Activated CD4-positive, CD25-positive, alpha-beta regulatory T cell treated with anti-CD3 and anti-CD28 coated beads, Interleukin-2, amount 50 U/mL, for 72 hours (primary cell): ENCODE results near the gene ANKRD65.
"Not testable (repeated sequence)": the region's sequence is repeated elsewhere in the genome, so short reads cannot be mapped to it uniquely, and the experiment has no call there.

Experiments used
- DNase-seq: peaks from one replicate; pipeline ENCODE4 v3.0.0; 2021

The ANKRD65 gene

DNA sequence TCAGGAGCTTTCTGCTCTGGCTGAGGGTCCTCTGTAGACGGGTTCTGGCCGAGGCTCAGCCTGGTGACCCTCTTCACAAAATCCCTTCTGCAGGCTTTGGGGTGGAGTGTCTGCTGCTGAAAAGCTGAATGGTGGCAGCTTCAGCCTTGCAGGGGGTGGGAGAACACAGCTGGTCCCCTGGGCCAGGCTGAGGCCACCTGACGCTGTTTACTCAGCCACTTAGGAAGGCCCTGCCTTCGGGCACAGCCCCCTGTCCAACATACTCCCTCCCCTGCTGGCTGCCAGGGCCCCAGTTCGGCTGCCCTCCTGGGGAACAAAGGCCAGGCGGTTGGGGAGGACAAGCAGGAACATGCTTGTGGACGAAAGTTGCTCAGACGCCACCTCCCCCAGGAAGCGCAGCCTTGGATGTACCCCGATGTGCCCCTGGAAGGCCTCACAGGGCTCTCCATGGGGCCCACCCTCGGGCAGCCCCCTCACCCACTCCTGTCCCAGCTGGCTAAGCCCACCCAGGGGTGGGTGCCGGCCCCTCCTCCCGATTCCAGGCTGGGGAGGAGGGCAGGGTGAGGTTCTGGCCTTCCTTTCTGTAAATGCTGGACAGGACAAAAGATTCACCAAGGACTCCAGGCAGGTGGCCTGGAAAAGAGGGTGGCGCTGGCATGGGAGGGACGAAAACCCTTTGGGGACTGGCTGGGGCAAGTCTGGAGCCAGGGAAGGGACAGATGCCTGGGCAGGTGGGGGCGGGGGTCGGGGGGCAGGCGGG lies at the start of gene ANKRD65:
ANKRD65 (minus strand) TSS at position 130 of the 760 bp plus-strand sequence. CDS start 271 bp downstream, outside the sequence.
- DNase-seq, result no peak

DNA sequence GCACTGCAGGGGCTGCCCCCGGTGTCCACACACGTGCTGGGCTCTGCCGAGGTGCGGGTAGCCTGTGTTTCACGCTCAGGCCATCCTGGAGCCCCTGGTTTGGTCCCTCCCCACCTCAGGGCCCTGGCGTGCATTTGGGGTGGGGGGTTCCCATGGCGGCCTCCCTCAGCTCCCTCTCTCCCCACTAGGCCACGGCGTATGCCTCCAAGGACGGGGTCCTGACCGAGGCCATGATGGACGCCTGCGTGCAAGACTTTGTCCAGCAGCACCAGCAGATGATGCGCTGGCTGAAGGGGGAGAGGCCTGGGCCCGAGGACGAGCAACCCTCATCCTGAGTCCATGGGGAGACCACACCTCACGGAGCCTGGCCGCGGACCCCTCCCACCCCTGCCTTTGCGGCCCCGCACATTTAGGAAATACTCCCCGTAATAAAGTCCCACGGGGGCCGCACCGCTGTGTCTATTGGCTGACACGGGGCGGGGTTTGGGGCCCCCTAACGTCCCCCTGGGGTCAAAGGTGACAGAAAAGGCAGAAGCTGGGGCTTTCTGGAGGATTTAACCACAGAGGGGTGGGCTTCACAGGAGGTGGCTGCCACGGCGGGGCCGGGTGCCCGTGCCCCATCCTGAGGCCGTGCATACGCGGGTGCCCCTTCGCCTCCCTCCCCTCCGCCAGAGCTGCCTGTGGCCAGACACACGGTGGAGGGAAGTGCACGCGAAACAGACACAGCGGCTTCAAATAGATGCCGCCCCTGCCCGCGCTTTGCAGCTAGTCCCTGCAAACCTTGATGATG lies 47.3 kb upstream of the ANKRD65 start:
- not testable (repeated sequence) for DNase-seq

DNA sequence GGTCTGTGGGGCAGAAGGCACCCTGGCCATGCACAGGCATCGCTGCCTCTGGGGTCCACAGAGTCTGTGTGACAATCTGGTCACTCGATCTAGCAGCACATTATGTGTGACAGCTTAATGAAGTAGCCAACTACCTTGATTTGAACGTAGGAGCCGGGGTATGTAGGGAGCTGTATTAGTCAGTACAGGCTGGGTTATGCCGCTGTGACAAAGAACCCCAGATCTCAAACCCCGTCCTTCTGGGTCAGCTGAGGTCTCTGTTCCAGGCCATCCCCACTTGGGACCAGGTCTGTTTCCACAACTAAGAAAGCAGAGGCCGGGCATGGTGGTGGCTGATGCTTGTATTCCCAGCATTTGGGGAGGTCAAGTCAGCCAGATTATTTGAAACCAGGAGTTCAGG lies 42.2 kb upstream of the ANKRD65 start:
- DNase-seq, result no peak

DNA sequence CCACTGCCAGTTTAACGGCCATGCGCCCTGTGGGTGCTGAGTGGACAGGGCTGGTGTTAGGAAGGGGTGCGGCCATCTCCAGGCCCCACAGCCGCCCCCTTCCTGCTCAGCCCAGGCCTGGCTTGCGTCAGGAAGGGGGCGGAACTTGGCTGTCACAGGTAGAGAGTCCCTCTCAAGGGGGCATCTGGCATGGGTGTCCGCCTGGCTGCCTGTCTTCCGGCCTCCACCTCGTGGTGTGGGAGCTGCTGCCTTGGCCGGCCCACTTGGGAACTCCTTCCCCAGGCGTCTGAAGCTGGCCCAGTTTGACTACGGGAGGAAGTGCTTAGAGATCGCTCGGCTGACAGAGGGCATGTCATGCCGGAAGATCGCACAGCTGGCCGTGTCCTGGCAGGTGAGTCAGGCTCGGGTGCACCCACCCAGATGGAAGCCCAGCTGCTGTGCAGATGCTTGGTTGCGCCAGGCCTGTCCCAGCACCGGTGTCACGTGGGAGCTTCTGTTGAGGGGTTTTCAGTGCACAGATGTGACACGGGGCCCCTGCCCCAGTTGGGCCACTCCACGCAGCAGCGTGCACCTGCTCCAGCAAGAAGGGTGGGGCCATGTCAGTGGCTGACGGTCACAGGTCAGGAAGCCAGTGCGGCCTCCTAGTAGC lies 41.4 kb upstream of the ANKRD65 start:
- no peak for DNase-seq

DNA sequence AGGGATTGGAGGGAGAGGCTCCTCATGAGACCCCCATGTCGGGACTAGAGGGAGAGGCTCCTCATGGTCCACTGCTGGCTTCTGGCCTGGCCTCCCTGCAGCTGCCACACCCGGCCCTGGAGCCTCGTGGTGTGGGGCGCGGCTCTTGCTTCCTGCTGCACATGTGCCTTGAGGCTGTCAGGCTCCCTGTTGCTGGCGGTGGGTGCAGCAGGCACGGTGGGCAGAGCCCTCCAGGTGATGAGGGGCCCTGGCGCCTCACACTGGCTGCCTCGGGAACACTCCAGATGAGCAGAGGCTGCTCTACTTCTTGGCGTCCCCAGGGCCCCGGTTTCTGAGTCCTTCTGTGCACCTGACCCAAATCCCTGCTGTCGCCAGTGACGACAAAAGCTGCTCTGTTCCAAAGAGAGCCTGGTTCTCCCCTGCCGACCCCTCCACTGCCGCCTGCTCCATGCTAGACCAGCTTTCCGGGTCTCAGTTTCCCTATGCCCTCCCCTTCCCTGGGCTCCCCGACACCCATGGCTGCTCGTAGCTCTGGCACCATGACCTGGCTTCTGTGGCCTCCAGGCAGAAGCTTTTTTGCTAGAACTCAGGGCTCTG lies 40.7 kb upstream of the ANKRD65 start:
- DNase-seq, result no peak

DNA sequence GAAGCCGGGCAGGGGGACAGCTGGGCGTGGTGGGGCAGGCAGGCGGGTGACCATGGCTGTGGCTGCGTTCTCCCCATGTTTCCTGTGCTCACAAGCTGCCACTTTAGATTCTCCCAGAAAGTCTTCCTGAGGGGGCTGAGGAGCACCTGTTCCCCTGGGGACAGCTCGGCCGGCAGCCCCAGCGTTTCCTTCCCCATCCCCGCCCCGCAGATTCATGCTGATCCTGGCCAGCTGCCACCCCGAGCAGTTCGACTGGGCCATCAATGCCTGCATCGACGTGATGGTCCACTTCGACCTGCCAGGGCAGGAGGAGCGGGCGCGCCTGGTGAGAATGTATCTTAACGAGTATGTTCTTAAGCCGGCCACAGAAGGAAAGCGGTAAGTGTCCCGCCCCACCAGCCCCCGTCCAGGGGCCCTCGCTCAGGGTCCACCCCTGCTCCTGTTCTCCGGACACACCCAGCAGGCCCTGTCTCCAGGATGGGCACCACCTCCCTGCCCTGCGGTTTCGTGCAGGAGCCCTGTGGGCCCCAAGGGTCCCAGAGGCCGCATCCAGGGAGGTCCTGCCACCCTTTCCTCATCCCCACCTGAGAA lies 39.6 kb upstream of the ANKRD65 start:
- DNase-seq, result no peak

DNA sequence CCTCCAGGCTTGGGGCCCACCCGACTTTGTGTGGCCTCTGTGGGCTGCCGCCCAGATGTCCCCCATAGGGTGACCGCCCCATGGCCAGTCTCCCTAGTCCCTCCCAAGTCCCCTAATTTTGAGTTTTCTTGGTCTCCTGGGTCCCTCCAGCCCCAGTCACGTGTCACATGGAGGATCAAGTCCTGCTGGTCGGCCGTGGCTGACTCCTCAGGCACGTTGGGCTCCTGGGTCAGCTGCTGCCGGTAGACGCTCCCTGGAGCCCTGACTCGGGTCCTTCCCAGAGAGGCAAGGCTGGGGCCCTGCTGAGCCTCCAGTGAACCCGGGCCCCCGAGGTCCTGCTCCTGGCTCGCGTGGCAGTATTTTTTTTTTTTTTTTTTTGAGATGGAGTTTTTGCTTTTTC lies 38.6 kb upstream of the ANKRD65 start:
- not testable (repeated sequence) for DNase-seq

DNA sequence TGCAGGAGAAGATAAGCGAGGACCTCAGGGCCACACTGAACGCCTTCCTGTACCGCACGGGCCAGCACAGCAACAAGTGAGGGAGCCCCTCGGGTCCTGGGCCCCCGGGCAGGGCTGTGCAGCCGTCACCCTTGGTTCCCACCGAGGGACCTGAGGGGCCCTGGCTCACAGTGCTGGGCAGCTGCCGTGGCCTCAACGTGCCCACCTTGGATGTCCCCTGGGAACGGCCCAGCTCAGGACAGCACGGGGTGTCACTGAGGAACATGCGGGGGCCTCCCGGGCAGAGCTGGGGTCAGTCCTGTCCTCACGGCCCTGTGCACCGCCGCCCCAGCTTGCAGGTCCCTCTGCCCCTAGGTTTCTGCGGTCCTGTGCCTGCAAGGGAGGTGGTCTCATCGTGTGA lies 38.1 kb upstream of the ANKRD65 start:
- not testable (repeated sequence) for DNase-seq

DNA sequence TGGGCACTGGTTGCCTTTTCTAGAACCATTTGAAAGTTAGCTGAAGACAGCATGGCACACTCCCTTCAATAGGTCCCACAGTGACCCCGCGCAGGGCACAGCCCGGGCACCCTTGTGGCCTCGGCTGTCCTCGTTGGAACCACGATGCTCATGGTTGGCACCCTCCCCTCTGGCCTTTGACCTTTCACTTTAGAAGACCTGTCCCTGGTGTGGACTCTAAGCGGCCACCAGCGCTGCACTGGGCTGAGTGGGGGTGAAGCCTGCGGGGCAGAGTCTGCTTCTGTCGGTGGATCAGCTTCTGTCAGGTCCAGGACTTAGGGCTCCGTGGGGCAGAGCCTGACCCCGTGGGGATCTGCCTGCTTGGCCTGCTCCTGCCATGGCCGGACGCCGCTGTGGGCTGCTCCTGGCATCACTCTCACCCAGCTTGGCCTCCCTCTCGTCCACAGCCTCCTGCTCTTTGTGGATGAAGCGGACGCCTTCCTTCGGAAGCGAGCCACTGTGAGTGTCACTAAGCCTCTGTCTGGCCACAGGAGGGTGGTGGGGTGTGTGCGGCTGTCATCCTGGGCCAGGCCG lies 35.7 kb upstream of the ANKRD65 start:
- DNase-seq, result not testable (repeated sequence)

DNA sequence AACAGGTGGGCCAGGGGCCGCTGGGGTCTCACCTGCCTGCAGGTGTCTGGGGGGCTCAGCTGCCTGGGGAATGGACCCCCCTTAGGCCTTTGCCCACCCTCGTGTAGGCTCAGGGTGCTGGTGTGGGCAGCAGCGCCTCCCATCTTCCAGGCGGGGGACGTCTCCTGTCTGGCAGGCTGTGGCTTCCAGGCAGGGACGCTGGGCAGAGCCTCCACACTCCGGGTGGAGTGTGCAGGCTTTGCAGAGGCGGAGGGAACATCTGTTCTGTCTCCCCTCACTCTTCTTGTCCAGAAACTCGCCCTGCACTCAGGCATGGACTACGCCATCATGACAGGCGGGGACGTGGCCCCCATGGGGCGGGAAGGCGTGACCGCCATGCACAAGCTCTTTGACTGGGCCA lies 34.9 kb upstream of the ANKRD65 start:
- DNase-seq, result not testable (repeated sequence)

DNA sequence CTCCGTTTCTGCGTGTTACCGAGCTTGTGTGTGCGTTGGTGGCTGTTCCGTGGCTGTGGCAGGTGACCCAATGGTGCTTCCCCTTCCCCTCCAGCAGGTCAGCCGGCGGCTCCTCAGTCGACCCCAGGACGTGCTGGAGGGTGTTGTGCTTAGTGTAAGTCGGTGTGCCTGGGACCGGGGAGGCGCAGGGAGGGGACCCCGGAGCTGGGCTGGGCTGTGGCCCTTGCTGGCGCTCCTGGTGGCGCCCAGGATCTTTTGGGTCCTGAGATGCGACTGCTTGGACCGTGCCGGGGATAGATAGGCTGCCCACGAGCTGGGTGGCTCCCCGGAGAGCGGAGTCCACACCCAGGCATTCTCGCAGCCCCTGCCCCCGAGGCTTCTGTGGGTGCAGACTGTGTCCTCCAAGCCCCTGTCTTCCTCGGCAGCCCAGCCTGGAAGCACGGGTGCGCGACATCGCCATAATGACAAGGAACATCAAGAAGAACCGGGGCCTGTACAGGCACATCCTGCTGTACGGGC lies 34.3 kb upstream of the ANKRD65 start:
- no peak for DNase-seq

DNA sequence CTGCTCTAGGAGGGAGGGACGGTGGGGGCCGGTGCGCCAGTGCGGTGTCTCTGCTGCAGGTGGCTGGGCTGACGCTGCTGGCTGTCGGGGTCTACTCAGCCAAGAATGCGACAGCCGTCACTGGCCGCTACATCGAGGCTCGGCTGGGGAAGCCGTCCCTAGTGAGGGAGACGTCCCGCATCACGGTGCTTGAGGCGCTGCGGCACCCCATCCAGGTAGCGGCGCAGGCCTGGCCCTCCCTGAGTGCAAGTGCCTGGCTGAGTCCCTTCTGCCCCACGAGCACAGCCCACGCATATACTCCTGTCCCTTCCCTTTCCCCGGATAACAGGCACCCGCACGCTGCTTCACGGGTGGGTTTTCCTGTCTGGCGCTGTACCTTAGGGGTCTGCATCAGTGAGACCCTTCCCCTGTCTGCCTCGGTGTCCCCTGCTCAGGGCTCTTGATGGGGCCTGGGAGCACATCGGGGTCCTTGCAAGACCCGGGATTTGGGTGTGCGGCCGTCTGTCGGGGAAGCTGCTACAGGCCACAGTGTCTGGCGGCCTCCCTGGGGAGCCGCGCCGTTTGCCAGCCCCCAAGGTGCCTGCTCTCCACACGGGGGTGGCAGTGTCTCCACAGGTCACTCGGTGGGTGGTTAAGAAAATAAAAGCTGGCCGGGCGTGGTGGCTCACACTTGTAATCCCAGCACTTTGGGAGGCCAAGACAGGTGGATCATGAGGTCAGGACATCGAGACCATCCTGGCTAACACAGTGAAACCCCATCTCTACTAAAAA lies 33.4 kb upstream of the ANKRD65 start:
- DNase-seq, result not testable (repeated sequence)

DNA sequence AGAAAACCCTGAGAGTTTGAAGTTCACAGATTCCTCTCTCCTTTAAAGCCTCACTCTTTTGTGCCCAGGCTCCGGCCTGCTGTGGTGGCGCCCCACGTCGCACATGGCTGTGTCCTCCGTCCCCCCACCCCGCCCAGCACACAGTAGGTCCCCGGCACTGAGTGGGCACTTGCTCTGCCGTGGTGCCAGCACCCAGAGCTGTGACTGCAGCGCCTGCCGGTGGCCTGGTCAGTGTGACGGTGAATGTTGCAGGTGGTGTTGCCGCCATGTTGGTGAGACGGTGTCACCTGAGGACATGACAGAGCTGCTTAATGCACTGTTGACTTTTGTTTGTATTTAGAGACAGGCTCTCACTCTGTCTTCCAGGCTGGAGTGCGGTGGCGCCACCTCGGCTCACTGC lies 31.8 kb upstream of the ANKRD65 start:
- no peak for DNase-seq

DNA sequence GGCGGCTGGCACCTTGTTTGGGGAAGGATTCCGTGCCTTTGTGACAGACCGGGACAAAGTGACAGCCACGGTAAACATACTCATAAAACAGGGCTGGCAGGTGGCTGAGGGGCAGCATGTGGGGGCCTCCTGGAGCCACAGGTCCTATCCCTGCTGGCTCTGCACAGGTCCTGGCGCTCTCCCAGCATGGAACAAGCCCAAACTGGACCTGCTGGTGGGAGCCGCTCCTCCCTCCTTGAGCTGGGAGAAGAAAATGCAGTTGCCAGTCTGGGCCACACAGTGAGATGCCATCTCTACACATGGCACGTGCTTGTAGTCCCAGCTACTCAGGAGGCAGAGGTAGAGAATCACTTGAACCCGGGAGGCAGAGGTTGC lies 31.3 kb upstream of the ANKRD65 start:
- DNase-seq, result not testable (repeated sequence)

DNA sequence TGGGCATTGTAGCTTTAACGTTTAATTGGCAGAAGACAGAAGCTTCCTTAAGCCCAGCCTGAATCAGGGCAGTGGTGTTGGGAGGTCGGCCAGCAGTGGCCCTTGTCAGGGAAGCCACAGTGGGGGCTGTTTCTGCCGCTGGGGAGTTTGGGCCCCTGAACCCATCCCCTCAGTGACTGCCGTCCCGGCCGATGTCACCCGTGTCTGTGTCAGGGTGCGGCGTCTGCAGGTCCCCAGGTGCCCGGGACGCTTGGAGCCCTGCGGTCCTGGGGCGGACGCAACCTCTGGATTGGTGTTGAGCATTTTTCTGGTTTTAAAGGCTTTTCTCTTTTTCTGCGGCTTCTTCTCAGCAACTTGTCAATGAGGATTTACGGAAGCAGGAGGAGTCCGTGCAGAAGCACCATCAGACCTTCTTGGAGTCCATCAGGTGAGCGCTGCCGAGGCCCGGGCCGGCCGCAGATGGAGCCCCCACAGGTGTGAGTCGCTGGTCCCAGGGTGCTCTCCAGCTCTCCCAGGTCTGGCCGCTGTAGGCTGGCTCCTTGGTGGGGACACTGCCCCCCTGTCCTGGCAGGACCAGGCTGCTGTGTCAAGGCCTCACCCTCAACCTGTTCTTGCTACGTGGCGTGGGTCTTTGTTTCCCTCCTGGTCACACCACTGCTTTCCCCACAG lies 30.8 kb upstream of the ANKRD65 start:
- DNase-seq, result no peak

DNA sequence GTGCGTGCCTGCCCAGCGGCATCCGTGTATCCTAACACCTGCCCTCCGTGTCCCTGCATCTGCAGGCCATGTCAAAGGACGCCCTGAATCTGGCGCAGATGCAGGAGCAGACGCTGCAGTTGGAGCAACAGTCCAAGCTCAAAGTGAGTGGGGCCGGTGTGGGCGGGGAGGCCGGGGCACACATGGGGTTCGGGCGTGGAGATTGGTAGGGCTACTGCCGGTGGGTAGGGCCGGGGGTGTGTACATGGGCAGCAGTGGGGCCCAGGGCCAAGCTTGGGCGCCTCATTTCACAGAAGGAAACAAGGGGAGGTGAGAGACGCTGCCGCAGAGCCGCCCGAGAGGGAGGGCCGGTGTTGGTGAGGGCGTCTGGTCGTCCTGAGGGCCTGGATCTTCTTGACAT lies 29.5 kb upstream of the ANKRD65 start:
- DNase-seq, result not testable (repeated sequence)

DNA sequence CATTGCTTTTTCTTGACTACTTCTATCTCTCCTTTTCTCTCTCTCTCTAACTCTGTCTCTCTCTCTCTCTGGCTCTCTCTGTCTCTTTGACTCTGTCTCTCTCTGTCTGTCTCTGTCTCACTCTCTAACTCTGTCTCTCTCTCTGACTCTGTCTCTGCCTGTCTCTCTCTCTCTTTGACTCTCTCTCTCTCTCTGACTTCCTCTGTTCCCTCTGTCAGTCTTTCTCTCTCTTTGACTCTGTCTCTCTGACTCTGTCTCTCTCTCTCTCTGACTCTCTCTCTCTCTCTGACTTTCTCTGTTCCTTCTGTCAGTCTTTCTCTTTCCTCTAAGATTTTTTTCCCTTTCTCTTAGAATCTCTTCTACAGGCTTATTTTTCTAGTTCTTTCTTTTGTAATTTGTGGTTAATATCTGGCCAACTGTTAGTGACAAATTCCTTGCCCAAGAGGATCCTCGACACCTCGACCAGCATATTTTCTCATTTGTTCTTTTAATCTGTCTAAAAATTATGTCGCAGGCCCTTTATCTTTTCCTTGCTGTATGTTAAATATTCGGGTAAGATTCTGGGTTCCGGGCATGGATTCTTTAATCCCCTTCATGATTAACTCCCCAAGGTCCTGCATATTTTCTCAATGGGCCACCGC lies 28.1 kb upstream of the ANKRD65 start, which contains the start of gene ATAD3C:
ATAD3C (plus strand) TSS at position 591 of the 641 bp plus-strand sequence. CDS start 995 bp downstream, outside the sequence.
- DNase-seq, result no peak

DNA sequence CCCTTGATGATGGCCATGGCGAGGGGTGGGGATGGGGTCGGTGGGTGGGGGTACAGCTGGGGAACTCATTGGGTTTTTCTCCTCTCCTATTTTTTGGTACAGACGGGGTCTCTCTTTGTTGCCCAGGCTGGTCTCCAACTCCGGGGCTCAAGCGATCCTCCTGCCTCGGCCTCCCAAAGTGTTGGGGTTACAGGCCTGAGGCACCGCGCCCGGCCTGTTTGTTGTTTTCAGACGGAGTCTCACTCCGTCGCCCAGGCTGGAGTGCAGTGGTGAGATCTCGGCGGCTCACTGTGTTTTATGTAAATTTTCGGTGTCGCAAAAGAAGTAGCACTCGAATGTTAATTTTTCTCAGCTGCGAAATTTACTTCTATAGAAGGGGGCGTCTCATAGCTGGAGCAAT lies 25.6 kb upstream of the ANKRD65 start:
- not testable (repeated sequence) for DNase-seq

DNA sequence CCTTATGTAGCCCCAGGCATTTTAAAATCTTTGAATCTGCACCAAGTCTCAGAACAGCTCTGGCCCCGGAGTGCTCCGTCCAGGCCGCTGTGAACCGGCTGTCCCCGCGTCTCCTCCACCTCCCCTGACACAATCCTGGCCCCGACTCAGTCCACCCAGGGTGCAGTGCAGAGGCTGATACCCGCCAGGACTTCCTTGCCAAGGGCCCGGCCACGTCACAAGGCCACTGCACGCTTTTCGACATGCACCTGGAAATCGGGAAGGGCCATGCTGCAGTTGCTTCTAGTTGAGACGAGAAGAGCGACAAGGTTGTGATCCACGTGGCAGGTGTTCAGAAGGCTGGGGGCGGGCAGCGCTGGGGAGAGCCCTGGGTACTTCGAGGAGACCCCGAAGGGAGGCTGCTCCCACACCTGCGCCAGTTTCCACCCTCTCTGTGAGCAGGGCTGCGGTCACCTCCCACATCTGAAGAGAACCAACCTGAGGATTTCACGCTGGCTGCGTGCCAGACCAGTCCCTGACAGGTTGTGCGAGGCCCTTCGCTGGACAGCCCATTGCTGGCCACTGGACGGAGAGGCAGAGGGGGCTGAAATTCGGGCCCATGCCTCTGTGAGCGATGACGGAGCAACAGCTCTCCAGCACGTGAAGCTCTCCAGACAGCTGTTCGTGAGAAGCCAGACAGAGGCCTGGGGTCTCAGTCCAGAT lies 21.1 kb upstream of the ANKRD65 start:
- DNase-seq, result no peak
